ENCODE data around the gene PAQR4.

PAQR4 gene

DNA sequence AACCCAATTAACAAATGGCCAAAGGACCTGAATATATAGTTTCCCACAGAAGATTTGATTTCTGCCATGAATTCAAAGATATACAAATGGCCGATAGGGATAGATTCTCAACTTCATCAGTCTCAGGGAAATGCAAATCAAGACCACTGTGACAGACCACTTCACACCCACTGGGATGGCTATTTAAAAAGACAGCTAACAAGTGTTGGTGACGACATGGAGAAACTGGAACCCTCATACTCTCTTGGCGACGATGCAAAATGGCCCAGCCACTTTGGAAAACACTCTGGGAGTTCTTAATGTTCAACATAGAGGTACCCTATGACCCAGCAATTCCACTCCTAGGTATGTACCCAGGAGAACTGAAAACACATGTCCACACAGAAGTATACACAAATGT, 22.5 kb upstream of the PAQR4 start:
- no peak for DNase-seq (ENCODE audit: low read depth)

DNA sequence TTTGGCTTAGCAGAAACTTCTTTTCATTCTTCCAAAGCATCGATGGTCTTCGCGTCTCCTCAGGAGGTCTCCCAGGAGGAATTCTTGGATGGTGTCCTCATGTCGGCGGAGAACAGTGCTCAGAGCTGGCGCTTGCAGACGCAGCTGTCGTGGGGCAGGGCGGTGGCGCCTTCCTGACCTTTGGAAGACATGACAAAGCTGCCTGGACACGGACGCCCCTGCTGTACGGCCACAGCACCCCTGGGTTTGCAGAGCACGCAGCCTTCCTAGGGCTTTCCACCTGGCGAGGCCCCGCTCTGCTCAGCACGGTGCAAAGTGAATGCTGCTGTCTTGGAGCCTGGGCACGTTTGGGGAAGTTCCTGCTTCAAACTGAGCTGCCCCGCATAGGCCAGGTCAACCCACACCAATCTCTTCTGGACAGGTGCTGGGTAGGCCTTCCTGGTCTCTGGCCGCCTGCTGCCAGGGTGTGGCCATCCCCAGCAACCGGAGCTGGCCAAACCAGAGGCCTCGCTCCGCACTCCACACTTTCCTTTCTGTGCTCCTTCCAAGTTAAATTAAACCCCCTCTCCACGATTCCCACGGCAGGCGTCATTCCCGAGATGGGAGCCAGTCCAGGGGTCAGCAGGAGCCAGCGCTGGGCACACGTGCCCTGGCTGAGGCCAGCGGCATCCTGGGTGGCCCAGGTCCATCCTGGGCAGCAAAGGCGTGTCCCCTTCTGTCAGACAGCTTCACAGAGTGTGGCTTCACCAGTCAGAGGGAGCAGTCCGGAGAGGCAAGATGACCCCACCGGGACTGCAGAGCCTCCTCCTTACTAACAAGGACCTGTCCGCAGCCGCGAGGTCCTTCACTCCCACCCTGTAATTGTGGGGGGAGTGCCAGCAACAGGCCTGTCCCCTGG, 20.1 kb upstream of the PAQR4 start:
- no peak for DNase-seq (ENCODE audit: low read depth)

DNA sequence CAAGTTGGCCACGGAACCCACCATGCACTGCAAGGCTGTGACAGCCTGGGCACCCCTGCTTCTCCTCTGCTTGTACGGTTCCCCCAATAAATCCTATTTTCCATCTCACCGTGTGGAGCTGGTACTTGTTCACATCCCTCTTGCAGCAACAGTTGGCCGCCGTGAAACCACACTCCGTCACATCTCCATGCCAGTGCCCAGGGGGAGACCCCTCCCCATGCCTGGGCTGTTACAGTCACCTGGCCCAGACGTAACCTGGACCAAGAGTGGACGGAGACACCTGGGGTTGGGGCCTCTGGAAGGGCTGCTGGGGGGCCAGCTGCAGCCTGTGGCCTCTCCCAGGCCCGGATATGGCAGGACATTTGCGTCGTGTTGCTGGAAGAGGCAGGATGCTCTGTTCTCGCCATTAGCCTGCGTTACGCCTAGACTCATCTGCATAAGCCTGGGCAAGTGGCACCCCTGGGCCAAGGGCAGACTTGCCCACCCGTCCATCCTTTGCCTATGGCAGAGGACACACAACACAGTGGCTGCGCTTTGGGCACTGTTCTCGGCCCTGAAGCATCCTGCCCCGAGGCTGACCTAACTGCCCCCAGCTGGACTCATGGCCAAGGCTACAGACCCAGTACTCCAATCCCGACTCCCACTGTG, 19.3 kb upstream of the PAQR4 start:
- no peak for DNase-seq (ENCODE audit: low read depth)

DNA sequence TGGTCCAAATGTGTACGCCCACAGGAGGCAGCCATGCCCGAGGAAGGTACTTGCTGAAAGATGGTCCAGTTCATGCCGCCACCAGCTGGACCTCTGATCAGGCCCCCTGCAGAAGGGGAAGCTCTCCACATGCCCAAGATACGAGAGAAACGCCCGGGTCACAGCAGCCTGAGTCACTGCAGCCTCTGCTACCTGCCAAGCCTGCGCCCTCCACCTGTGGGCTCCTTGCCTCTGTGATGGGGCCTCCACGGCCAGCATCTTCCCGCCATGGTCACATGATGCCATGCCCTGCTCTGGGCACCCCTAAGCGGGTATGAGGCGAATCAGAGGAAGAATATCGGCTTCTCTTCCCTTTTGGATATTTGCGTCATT, 18.8 kb upstream of the PAQR4 start:
- no peak for DNase-seq (ENCODE audit: low read depth)

DNA sequence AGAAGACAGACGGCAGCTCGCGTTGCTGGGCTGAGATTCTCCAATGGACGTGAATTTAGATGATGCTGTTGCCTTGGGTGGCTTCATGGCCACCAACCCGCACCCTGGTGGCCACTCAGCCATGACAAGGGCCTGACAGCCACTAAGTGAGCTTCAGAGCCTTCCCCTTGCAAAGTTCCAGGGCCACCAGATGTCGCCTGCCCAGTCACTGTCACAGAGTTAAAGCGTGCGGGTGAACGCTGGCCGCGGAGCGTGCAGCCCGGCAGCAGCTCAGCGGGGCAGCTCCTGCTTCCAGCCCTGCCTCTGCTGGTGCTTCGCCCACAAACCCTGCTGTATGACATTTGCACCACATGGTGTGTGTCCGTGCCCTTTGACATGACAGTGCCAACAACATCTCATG, 18.4 kb upstream of the PAQR4 start:
- DNase-seq (ENCODE audit: low read depth) = no peak

DNA sequence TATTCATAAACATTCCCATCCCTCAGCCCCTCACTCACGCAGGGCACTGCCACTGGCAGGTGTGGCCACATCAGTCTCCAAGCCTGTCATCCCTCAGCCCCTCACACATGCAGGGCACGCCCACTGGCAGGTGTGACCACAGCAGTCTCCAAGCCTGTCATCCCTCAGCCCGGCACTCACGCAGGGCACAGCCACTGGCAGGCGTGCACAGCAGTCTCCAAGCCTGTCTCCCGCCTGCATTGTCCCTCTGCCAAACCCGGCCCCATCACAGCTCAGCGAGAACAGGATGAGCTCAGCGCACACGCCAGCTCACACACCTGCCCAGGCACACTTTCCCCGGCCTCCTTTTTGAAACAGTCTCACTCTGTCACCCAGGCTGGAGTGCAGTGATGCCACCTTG, 16.5 kb upstream of the PAQR4 start:
- DNase-seq (ENCODE audit: low read depth) = no peak

DNA sequence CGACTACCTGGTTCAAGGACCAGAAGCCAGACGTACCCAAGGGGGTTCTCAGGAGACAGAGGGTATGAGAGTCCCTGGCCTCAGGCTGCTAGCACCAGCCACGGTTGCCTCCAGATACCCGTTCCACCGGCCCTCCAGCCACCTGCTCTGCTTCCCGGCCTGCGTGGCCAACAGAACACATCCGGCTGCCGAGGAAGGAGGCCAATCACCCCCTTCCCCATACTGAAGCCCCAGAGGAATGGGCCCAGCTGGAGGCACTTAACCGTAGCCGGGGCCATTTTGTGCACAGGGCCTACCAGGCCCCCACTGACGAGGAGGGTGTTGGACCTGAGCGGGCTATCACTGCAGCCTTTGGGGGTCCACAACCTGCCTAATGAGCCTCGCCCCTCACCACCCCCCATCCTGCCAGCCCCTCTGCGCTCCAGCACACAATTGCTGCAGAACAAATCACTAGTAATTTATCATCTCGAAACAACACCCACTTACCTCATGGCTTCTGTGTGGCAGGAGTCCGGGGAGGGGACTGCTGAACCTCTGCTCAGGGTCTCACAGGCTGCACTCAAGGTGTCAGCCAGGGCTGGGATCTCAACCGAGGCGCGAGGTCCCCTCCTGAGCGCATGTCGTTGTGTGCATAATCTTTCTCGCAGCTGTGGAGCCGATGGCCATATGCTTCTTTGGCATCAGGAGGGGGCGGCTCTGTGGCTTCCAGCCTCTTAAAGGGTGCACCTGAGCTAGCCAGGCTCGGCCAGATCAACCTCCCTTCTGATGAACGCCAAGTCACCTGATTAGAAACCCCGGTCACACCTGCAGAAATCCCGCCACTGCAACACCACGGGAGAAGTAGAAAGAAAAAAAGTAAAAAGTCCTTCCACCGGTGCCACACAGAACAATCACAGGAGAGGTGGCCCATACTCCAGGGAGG, 15.2 kb upstream of the PAQR4 start:
- no peak for DNase-seq (ENCODE audit: low read depth)

DNA sequence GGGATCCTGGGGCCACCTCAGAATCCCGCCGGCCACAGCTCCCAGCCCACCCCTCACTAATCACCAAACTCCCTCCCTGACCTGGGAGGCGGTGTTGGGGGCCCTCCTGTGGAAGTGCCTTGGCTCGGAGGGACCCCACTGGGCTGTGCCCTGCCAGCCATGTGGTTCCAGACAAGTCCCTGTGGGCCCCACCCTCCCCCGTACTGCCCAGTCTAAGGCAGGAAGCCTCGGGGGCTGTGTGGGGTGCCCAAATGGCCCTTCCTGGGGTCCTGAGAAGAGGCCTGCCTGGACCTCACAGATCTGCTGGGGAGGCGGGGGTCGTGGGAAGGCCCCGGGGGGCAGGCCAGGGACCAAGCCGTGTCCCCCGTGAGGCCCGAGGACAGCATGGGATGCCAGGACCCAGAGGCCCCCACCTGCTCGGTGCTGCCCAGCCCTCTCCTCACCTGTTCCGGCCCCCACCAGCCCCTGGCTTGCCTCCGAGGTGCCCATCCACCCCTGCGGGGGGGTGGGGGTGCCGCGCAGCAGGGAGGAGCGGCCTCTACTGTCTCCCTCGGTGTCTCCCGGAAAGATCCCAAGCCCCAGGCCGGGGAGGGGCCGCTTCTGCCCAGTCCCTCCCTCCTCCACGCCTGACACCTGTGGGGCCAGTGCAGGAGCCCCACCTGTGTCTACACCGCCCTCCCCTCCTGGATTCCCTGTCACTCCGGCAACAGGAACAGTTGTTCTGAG, 14.3 kb upstream of the PAQR4 start:
- DNase-seq (ENCODE audit: low read depth) = no peak

DNA sequence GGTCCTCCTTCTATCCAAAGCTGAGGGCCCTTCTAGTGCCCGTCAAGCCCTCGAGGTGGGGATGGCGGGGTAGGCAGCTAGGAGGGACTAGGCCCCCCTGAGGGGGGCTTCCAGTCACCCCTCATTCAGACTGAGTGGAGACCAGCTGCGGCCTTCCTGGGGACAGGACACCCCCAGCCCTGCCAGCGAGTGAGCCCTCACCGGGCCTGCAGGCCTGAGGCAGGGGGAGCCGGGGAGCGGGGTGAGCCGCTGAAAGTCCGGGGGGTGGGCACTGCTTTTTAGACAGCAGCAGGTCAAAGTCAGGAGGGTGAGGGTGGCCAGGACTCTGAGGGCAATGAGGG, 13.7 kb upstream of the PAQR4 start:
- no peak for DNase-seq (ENCODE audit: low read depth)

DNA sequence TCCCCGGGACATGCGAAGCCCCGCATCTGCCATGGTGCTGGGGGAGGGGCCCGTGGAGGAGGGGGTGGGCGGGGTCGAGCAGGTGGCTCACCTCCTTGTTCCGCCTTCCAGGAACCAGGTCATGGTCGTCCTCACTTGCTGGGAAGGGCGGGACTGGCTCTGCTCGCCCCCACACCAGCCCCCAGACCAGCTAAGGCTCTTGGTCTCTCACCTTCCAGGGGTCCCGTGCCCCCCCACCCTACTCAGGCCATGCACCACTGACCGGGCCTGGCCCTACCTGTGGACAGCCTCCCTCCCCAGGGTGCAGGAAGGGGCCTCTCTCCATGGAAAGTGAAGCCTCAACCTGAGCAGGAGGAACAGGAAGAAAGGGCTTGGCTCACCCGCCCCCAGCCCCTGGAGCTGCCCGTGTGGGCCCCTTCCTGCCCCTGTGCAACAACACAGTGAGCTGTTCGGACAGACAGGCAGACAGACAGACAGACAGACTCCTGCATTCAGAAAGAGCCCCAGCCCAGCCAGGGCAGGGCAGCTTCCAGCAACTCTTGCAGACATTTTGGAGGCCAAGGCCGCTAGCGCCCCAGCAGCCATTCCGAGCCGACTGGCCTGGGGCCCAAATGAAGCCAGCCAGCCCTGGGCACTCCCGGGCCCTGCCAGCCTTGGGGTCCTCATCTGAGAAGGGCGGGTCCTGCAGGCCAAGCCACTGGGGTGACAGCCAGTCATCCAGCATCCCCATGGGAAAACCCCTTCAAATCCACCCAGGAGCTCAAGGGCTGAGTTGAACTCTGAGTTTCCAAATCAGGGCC, 13.2 kb upstream of the PAQR4 start:
- DNase-seq (ENCODE audit: low read depth) = no peak

DNA sequence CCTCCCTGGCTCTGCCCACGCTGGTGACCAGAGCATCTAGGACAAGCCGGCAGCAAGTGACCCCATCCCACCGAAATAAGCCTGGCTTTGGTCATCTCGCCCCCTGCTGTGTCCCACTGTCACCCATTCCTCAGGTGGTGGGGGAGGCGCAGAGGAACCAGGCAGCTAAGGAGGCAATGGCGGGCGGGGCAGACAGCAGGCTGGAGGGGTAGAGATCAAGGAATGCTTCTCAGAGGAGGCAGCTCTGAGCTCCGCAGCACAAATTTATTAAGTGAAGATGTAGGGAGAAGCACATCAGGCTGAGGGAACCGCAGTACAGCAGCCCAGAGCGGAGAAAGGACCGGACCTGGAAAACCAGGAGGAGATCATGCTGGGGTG, 12.6 kb upstream of the PAQR4 start:
- no peak for DNase-seq (ENCODE audit: low read depth)

DNA sequence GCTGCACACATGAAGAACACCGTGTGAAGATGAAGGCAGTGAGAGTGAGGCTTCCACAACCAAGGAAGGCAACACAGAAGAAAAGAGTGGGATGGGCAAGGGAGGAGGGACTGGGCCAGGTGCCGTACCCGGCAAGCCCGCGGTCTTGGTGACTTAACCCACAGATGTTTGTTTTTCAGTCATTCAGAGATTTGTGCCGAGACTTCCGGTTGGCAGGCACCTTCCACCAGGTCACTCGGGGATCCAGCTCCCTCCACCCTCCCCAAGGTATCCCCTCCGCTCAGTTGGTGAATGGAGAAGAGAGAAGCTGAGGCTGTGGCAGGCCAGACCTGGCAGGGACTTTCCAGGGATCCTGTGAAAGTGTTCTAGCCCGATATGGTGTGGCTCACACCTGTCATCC, 9.9 kb upstream of the PAQR4 start:
- no peak for DNase-seq (ENCODE audit: low read depth)

DNA sequence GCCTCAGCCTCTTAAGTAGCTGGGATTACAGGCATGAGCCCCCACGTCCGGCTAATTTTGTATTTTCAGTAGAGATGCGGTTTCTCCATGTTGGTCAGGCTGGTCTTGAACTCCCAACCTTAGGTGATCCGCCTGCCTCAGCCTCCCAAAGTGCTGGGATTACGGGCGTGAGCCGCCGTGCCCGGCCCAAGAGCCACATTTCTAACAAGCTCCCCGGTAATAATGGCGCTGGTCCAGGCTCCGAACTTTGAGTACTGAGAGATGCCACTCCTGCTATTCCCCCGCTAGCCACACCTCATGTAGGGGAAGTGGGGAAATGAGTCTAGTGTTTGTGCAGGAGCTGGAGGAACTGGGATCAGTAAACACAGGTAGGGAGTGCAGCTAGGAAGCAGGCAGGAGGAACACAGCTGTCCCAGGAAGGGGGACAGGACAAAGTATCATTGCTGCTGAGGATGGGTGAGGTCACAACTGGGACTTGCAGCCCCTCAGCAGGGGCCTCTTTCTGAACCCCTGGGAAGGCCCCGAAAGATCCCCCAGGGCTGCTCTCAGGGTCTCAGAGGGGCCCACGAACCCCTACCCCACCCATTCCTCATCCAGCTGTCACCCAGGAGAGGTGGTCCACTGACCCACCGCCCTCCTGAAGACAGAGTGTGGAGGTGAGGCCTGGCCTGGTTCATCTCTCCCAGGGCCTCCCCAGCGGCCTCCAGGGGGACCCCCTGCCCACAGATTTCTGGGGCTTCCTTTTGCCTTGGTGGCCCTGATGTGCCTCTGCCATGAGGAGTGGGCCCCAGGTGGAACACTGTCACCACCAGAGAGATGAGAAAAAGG, 8.8 kb upstream of the PAQR4 start:
- no peak for DNase-seq (ENCODE audit: low read depth)

DNA sequence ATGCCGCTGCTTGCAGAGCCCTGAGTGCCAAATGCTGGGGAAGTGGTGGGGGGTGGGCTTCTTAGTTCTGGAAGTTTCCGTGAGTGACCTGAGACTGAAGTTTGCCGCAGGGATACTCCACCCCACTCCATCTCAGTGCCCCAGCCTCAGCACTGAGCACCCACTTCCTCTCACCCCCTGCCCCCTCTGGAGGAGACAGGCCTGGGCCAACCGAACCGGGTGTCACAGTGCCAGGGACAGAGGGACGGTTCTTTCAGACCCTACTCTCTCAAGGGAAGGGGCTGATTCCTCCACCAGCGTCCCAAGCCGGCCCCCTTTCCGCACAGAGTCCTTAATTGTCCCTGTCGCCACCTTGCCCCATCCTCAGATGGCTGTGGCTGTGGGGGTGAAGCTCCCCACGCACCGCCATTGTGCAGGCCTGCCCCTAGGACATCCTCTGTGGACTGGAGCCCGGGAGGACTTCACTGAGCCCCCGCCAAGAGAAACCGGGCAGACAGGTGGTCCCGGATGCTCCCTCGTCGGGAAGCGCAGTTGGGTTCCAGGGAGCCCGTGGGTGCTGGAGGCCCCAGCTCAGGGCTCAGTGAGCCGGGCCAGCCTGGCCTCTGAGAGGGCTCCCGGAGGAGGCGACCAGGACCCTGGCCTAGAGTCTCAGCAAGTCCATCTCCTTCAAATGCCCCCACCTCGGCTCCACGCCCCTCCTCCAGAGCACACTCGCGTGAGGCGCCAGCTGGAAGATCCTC, 6.6 kb upstream of the PAQR4 start:
- no peak for DNase-seq (ENCODE audit: low read depth)

DNA sequence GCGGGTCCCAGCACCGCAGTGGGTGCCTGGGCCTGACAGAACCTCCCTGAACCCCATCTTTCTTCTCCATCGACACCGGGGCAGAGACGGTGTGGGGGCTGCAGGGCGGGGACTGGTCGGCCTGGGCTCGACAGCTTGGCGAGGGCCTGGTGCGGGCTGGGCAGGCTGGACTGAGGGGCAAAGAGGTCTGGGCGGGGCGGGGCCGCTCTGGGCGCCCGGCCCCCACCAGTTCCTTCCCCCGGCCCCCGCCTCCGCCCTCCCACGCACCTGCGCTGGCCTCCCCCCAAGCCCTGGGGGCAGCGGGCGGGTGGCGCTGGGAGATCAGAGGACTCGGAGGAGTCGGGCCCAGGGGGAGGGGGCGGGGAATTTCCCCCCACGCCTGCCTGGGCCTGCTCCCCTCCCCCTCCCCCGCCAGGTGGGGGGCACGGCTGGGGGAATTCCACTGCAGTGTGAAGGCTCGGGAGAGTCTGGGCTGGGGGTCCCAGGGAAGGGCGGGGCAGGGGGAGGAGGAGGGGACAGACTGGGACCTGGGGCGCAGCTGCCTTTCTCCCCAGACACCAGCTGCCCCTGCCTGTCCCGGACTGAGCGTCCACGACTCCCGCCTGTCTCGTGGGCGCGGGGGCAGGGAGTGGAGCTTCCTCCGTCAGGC, 6.0 kb upstream of the PAQR4 start:
- no peak for DNase-seq (ENCODE audit: low read depth)

DNA sequence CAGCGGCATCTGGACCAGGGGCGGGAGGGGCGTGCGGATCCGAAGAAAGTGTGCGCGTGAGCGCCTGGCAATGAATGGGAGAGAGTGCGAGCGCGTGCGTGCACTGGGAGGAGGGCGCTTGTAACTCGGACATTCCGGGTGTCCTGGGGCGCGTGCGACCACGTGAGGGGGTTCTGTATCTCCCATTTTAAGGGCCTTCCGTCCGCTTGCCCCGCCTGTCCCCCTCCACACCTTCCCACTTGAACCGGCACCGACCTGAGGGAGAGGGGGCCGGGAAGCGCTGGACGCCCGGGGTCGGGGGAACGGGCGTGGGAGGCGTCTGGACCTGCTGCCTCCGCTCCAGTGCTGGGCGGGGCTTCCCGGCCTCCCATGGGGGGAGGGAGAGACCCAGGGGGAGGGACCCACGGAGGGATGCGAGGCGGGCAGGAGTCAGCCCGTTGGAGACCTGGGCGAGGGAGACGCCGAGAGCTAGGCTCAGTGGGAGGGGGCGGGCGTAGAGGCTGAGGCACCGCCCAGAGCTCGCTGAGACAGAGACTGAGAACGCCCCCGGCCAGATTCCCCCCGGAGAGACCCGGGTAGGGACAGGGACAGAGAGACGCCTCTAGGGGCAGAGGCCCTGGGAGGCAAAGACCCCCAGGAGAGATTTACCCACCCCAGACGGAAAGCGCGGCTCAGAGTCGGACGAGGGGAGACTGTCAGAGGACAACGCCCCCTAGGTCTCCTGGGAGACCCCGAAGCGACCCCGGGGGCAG, 5.2 kb upstream of the PAQR4 start, which contains the start of gene KREMEN2:
Gene KREMEN2 (plus strand): TSS at position 553 of the 752 bp plus-strand sequence. CDS start 246 bp downstream, outside the sequence.
- DNase-seq (ENCODE audit: low read depth) = no peak

DNA sequence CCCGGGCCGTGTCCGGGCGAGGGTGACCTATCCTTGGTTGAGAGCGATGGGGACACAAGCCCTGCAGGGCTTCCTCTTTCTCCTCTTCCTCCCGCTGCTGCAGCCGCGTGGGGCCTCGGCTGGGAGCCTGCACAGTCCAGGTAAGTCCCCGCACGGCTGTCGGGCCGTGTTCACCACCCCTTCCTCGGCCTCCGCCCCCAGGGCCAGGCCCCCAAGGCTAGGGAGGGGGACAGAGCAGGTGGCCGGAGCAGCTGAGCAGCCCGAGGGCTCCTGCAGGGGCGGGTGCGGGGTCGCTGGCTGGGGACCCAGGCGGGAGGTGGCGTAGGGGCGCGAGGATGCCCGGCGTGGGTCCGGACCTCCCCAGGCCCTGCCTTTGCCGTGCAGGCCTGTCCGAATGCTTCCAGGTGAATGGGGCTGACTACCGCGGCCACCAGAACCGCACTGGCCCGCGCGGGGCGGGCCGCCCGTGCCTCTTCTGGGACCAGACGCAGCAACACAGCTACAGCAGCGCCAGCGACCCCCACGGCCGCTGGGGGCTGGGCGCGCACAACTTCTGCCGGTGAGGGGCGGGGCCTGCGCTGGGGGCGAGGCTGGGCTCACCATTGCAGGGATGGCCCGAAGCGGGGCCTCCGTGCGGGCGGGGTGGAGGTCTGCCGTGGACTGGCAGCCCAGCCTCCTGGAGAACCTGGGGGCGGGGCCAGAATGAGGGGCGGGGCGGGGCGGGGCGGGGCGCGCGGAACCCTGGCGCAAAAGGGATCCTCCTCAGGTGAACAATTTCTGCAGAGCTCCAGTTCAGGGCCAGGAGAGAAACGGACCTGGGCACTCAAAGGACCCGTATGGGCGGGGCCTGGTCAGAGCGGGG, 4.4 kb upstream of the PAQR4 start:
- no peak for DNase-seq (ENCODE audit: low read depth)

All from HS-27A (cell line).